IPS-18a (cell line): Measurements from ENCODE around the gene CR1L.
"Not testable (repeated sequence)": the region's sequence is repeated elsewhere in the genome, so short reads cannot be mapped to it uniquely, and the experiment has no call there.

Source experiments
- H3K27ac ChIP-seq: one replicate; pipeline ENCODE4 v1.5.1; 2013; ENCODE audit warnings: low read length
- H3K27me3 ChIP-seq: one replicate; pipeline ENCODE4 v1.6.1; 2013; ENCODE audit warnings: mild to moderate bottlenecking, low read length; ENCODE audit not compliant: control insufficient read depth, insufficient read depth
- H3K36me3 ChIP-seq: one replicate; pipeline ENCODE4 v1.6.1; 2013; ENCODE audit warnings: low read depth, low read length; ENCODE audit not compliant: control insufficient read depth
- H3K4me1 ChIP-seq: one replicate; pipeline ENCODE4 v1.6.1; 2013; ENCODE audit warnings: low read depth, low read length; ENCODE audit not compliant: control insufficient read depth
- H3K4me3 ChIP-seq: one replicate; pipeline ENCODE4 v1.5.1; 2013; ENCODE audit warnings: low read length
- H3K9ac ChIP-seq: one replicate; pipeline ENCODE4 v1.6.1; 2013; ENCODE audit warnings: mild to moderate bottlenecking, low read length, moderate library complexity
- H3K9me3 ChIP-seq: one replicate; pipeline ENCODE4 v1.6.1; 2013; ENCODE audit warnings: low read depth, low read length; ENCODE audit not compliant: control insufficient read depth

CR1L gene

DNA sequence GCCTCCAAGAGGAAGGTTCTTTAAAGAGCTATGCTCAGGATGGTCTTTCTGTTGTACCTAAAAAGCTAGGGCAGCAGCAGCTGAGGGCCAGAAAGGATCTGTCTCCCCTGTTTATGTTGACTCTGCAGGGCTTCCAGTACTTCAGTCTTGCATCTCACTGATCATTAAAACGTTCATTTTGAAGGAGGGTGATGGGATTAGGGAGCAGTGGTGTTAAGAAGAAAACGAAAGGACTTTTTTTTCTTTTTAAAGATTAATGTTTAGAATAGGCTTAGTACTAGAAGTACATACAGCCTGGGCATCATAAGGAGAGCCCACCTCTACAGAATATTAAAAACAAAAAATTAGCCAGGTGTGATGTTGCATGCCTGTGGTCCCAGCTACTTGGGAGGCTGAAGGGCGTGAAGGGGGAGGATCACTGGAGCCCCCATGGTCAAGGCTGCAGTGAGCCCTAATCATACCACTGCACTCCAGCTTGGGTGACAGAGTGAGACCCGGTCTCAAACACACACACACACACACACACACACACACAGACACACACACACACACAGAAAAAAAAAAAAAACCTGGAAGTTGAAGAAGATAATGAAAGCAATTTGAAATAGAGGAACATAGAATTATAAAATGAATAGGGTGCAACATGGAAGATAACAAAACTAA is 2.9 kb downstream of the CR1L start:
- H3K9ac ChIP-seq: no peak overlapping the region
- peaks cover 8% of the 10 kb centered on the region for H3K4me1 ChIP-seq
- no peaks in the 10 kb centered on the region for H3K27me3 ChIP-seq

DNA sequence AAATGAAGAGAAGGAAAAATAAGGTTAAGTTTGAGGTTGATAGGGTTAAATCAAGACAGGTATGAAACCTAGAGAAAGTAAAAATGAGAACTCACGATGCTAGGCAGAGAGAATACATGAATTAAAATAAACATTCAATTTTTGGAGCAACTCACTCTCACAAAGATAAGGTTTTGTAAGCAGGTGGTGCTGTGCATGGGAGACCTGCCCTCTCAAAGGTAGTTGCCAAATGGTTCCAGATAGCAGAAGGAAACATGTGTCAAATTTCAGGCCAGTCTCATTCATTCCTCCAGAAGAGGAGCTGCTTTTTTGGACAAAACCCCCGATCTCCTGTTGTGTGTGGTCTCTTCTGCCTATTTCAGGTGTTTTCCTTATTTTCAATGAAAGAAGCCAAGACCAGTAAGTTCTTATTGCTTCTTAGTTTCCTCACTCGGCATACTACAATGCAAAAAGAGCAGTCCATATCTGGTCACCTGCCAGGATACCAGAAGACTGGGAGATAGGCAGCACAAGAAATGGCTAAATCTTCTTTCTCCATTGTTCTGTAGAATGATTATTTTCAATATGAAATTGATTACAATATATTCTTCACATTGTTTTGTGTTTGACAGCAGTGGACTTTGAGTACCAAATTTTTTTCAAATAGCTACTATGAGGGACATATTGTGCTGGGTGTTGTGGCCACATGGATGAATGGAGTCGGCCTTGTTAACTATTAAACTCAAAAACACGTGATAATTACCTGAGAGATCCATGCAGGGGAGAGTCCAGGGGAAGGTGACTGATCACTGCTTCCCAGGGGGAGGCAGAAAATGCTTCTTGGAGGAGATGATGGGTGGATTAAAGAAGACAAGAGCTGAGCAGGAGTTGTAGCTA is 3.6 kb downstream of the CR1L start:
- H3K9ac ChIP-seq: no peak overlapping the region
- H3K4me1 ChIP-seq: peaks cover 8% of the 10 kb centered on the region
- H3K4me3 ChIP-seq: no peak overlapping the region
- no peaks in the 10 kb centered on the region for H3K27me3 ChIP-seq
- no peaks in the 10 kb centered on the region for H3K9me3 ChIP-seq
- H3K27ac ChIP-seq: no peak overlapping the region
- no peaks in the 10 kb centered on the region for H3K36me3 ChIP-seq

More for the DNA sequence above, 2.9 kb downstream of the CR1L start:
- Histone ChIP-seq H3K9me3 (no peaks in the 10 kb centered on the region), H3K4me3 (no peak overlapping the region), H3K27ac (no peak overlapping the region), H3K36me3 (no peaks in the 10 kb centered on the region)

DNA sequence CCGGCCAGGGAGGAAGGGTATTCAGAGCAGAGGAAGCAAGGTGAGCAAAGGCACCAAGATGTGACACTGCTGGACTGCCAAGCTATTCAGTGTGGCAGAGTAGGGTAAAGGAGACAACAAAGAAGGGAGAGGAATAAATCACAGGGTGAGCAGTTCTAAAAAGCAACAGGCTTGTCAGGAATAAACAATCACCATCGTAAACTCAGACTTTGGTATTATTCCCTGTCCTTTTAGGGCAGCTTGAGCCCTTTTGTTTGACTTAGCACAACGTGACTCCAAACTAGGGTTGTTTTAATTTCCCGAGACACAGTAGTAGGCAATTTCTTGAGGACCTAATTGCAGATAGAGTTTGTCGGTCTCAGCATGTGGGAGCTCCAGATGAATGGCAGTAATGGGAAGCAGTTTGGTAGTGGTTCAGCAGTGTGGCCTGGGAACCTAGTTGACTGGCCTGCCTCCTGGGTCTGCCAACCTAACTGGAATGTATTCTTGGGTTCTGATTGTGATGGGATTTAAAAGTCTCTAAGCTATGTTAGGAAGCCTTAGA is 4.3 kb downstream of the CR1L start:
- Histone ChIP-seq H3K4me3 (no peak overlapping the region), H3K27ac (no peak overlapping the region), H3K36me3 (no peaks in the 10 kb centered on the region), H3K4me1 (peaks cover 8% of the 10 kb centered on the region), H3K9ac (no peak overlapping the region), H3K9me3 (no peaks in the 10 kb centered on the region), H3K27me3 (no peaks in the 10 kb centered on the region)

GRCh38 chr1:207649865-207650580 is 5.1 kb downstream of the CR1L start:
- Histone ChIP-seq H3K9ac (no peak overlapping the region), H3K9me3 (no peaks in the 10 kb centered on the region), H3K4me1 (peaks cover 8% of the 10 kb centered on the region), H3K36me3 (no peaks in the 10 kb centered on the region), H3K4me3 (no peak overlapping the region), H3K27ac (no peak overlapping the region), H3K27me3 (no peaks in the 10 kb centered on the region)

DNA sequence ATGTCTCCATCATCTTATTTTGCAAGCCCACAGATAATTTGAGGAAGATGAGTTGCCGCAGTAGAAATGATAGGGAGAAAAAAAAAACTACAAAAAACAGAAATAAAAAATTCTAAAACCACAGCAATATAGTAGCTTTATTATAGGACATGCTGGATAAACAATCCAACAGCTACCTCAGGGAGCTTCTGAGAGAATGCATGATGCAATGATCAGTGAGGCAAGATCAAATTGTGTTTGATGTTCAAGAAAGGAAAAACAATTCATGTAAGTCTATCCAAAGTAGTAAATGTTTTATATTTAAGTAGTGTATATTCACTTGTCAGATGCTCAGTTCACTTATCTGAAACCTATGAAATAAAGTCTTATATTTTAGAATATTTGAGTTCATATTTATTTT is 6.7 kb downstream of the CR1L start:
- no peak overlapping the region for H3K27ac ChIP-seq
- no peaks in the 10 kb centered on the region for H3K27me3 ChIP-seq
- H3K4me3 ChIP-seq: no peak overlapping the region
- H3K9ac ChIP-seq: no peak overlapping the region
- H3K9me3 ChIP-seq: no peaks in the 10 kb centered on the region
- H3K36me3 ChIP-seq: no peaks in the 10 kb centered on the region
- peaks cover 8% of the 10 kb centered on the region for H3K4me1 ChIP-seq

- Histone ChIP-seq H3K4me3 (no peak overlapping the region), H3K9ac (no peak overlapping the region), H3K27me3 (no peaks in the 10 kb centered on the region), H3K36me3 (no peaks in the 10 kb centered on the region), H3K9me3 (no peaks in the 10 kb centered on the region), H3K27ac (no peak overlapping the region), H3K4me1 (peaks cover under 1% of the 10 kb centered on the region)
These were observed 9.4 kb downstream of the CR1L start for GRCh38 chr1:207654320-207654719.

- no peak overlapping the region for H3K27ac ChIP-seq
- no peak overlapping the region for H3K4me3 ChIP-seq
- no peak overlapping the region for H3K9ac ChIP-seq
- no peaks in the 10 kb centered on the region for H3K27me3 ChIP-seq
- H3K9me3 ChIP-seq: no peaks in the 10 kb centered on the region
- H3K36me3 ChIP-seq: no peaks in the 10 kb centered on the region
- H3K4me1 ChIP-seq: no peaks in the 10 kb centered on the region
These were observed 13.5 kb downstream of the CR1L start for GRCh38 chr1:207658408-207658807.

GRCh38 chr1:207658904-207659485 is 14.1 kb downstream of the CR1L start:
- H3K36me3 ChIP-seq: no peaks in the 10 kb centered on the region
- H3K9me3 ChIP-seq: peaks cover 5% of the 10 kb centered on the region
- H3K9ac ChIP-seq: no peak overlapping the region
- H3K4me3 ChIP-seq: no peak overlapping the region
- H3K27me3 ChIP-seq: no peaks in the 10 kb centered on the region
- H3K27ac ChIP-seq: no peak overlapping the region
- H3K4me1 ChIP-seq: no peaks in the 10 kb centered on the region

DNA sequence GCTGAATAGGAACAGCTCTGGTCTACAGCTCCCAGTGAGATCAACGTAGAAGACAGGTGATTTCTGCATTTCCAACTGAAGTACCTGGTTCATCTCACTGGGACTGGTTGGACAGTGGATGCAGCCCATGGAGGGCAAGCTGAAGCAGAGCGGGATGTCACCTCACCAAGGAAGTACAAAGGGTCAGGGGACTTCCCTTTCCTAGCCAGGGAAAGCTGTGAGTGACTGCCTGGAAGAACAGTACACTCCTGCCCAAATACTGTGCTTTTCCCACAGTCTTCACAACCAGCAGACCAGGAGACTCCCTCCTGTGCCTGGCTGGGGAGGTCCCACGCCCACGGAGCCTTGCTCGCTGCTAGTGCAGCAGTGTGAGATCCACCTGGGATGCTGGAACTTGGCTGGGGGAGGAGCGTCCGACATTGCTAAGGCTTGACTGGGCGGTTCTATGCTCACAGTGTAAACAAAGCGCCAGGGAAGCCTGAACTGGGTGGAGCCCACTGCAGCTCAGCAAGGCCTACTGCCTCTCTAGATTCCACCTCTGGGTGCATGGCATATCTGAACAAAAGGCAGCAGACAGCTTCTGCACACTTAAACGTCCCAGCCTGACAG is 14.7 kb downstream of the CR1L start:
- peaks cover 7% of the 10 kb centered on the region for H3K9me3 ChIP-seq
- H3K4me3 ChIP-seq: no peak overlapping the region
- no peak overlapping the region for H3K9ac ChIP-seq
- no peaks in the 10 kb centered on the region for H3K36me3 ChIP-seq
- H3K27me3 ChIP-seq: no peaks in the 10 kb centered on the region
- no peaks in the 10 kb centered on the region for H3K4me1 ChIP-seq
- H3K27ac ChIP-seq: no peak overlapping the region

GRCh38 chr1:207661420-207661819 is 16.5 kb downstream of the CR1L start:
- H3K4me3 ChIP-seq, H3K9ac ChIP-seq, H3K36me3 ChIP-seq, H3K27ac ChIP-seq, H3K4me1 ChIP-seq, H3K27me3 ChIP-seq, H3K9me3 ChIP-seq: not testable (repeated sequence)

DNA sequence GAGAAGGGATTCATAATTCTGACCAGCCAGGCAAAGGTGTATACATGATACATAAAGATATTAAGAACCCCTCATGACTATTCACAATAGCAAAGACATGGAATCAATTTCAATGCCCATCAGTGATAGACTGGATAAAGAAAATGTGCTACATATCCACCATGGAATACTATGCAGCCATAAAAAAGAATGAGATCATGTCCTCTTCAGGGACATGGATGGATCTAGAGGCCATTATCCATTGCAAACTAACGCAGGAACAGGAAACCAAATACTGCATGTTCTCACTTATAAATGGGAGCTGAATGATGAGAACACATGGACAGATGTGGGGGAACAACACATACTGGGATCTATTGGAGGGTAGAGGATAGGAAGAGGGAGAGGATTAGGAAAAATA is 21.4 kb downstream of the CR1L start:
- H3K27ac ChIP-seq: no peak overlapping the region
- peaks cover 7% of the 10 kb centered on the region for H3K9me3 ChIP-seq
- no peak overlapping the region for H3K9ac ChIP-seq
- H3K27me3 ChIP-seq: no peaks in the 10 kb centered on the region
- H3K4me3 ChIP-seq: no peak overlapping the region
- H3K36me3 ChIP-seq: no peaks in the 10 kb centered on the region
- H3K4me1 ChIP-seq: no peaks in the 10 kb centered on the region
